Nephron (organoid): ENCODE measurements around the gene SLC44A1.

Experiments
- H3K27ac Mint-ChIP-seq, 3 experiments: 2 replicates each; pipeline ENCODE4 v1.8.0; 2020; ENCODE audit warnings: mixed read lengths in 3 of 3, mild to moderate bottlenecking in 2 of 3, moderate library complexity in 1 of 3
- H3K27me3 Mint-ChIP-seq: 2 replicates; pipeline ENCODE4 v1.8.0; 2021; ENCODE audit warnings: low read depth, mild to moderate bottlenecking, moderate library complexity, mixed read lengths
- H3K36me3 Mint-ChIP-seq: 2 replicates; pipeline ENCODE4 v1.8.0; 2020; ENCODE audit warnings: low read depth, mixed read lengths
- H3K4me1 Mint-ChIP-seq: 2 replicates; pipeline ENCODE4 v1.8.0; 2020; ENCODE audit warnings: mixed read lengths
- H3K4me3 Mint-ChIP-seq, 3 experiments: 2 replicates each; pipeline ENCODE4 v1.8.0; 2020; ENCODE audit warnings: mild to moderate bottlenecking in 3 of 3, mixed read lengths in 3 of 3, moderate library complexity in 2 of 3
- H3K9me3 Mint-ChIP-seq: 2 replicates; pipeline ENCODE4 v1.8.0; 2020; ENCODE audit warnings: mixed read lengths
- CTCF ChIP-seq, 3 experiments: fragments of 200-600 bp; sonication (generic); IDR thresholded peaks; one replicate each; pipeline ENCODE4 v1.5.0; 2021; ENCODE audit warnings: antibody characterized with exemption in 3 of 3; ENCODE audit not compliant: unreplicated experiment in 3 of 3

SLC44A1 gene

GRCh38 chr9:105413525-105413924 is 169.1 kb downstream of the SLC44A1 start:
- peaks cover 15% of the 10 kb centered on the region for H3K4me1 Mint-ChIP-seq
- no peak overlapping the region for H3K4me3 Mint-ChIP-seq
- H3K9me3 Mint-ChIP-seq, result peaks cover 22% of the 10 kb centered on the region
- peaks cover 3% of the 10 kb centered on the region for H3K27me3 Mint-ChIP-seq
- no peaks in the 10 kb centered on the region for H3K36me3 Mint-ChIP-seq
- peak overlapping the region in 1 of 3 experiments; percentile 2 for H3K27ac Mint-ChIP-seq
- TF ChIP-seq CTCF (IDR thresholded peaks at IDR 0.05; ENCODE audit: unreplicated experiment in 3 of 3), result peak in 1 of 3 experiments; percentile 39

GRCh38 chr9:105414947-105415661 is 170.7 kb downstream of the SLC44A1 start:
- Mint-ChIP-seq H3K4me3 (peak overlapping the region; percentile 33 to 47 (median 34)), H3K27ac (no peak overlapping the region), H3K36me3 (no peaks in the 10 kb centered on the region), H3K4me1 (peaks cover 15% of the 10 kb centered on the region), H3K27me3 (no peaks in the 10 kb centered on the region), H3K9me3 (peaks cover 15% of the 10 kb centered on the region)
- TF ChIP-seq CTCF (IDR thresholded peaks at IDR 0.05; ENCODE audit: unreplicated experiment in 3 of 3), result peak; percentile 86 to 94 (median 89)

GRCh38 chr9:105415662-105415980 is 171.2 kb downstream of the SLC44A1 start:
- H3K9me3 Mint-ChIP-seq, result peaks cover 12% of the 10 kb centered on the region
- H3K27me3 Mint-ChIP-seq, result no peaks in the 10 kb centered on the region
- H3K4me3 Mint-ChIP-seq, result no peak overlapping the region
- no peaks in the 10 kb centered on the region for H3K36me3 Mint-ChIP-seq
- peaks cover 15% of the 10 kb centered on the region for H3K4me1 Mint-ChIP-seq
- no peak for TF ChIP-seq CTCF (IDR thresholded peaks at IDR 0.05; ENCODE audit: unreplicated experiment in 3 of 3)
- H3K27ac Mint-ChIP-seq, result no peak overlapping the region

- H3K36me3 Mint-ChIP-seq, result no peaks in the 10 kb centered on the region
- no peak overlapping the region for H3K4me3 Mint-ChIP-seq
- TF ChIP-seq CTCF (IDR thresholded peaks at IDR 0.05; ENCODE audit: unreplicated experiment in 3 of 3), result no peak
- peaks cover 15% of the 10 kb centered on the region for H3K4me1 Mint-ChIP-seq
- H3K27ac Mint-ChIP-seq, result no peak overlapping the region
- peaks cover 6% of the 10 kb centered on the region for H3K9me3 Mint-ChIP-seq
- H3K27me3 Mint-ChIP-seq, result no peaks in the 10 kb centered on the region
Observed at GRCh38 chr9:105416840-105417239, 172.4 kb downstream of the SLC44A1 start.

- H3K4me3 Mint-ChIP-seq, result no peak overlapping the region
Observed at GRCh38 chr9:105418588-105419500, 174.4 kb downstream of the SLC44A1 start.

More at GRCh38 chr9:105418588-105419500, 174.4 kb downstream of the SLC44A1 start:
- no peaks in the 10 kb centered on the region for H3K9me3 Mint-ChIP-seq
- H3K27ac Mint-ChIP-seq, result no peak overlapping the region
- no peak for TF ChIP-seq CTCF (IDR thresholded peaks at IDR 0.05; ENCODE audit: unreplicated experiment in 3 of 3)
- no peaks in the 10 kb centered on the region for H3K27me3 Mint-ChIP-seq
- H3K36me3 Mint-ChIP-seq, result no peaks in the 10 kb centered on the region
- peaks cover 8% of the 10 kb centered on the region for H3K4me1 Mint-ChIP-seq
